HEK293 (cell line): Measurements from ENCODE around the gene TNNI3K.

ENCODE experiments used
- CTCF ChIA-PET: fragments of 350-600 bp; formaldehyde crosslinking; extraction: SDS; loops from one replicate; lab custom pipeline; 2021; ENCODE audit warnings: antibody characterized with exemption; lab: Yijun Ruan, JAX
- POLR2A ChIA-PET: fragments of 300-600 bp; formaldehyde crosslinking; extraction: SDS; loops from one replicate; lab custom pipeline; 2020; ENCODE audit warnings: antibody characterized with exemption, inconsistent platforms; lab: Yijun Ruan, JAX
- H3K27ac ChIP-seq: fragments of 200-500 bp; sonication (Bioruptor generic); 2 replicates; pipeline ENCODE4 v1.5.1; 2014; ENCODE audit warnings: low read depth, low read length, control low read depth, inconsistent platforms; ENCODE audit errors: extremely low read depth
- H3K36me3 ChIP-seq, 2 experiments: fragments of 200-500 bp in 1 of 2; sonication (Bioruptor generic) in 1 of 2; 1 replicate in 1 of 2; 2 replicates in 1 of 2; pipeline ENCODE4 v1.5.1; 2014 to 2017; ENCODE audit warnings: inconsistent platforms in 2 of 2, low read length in 2 of 2; ENCODE audit not compliant: control insufficient read depth in 2 of 2, insufficient read depth in 1 of 2
- H3K4me1 ChIP-seq: fragments of 200-500 bp; sonication (Bioruptor generic); 2 replicates; pipeline ENCODE4 v1.5.1; 2014; ENCODE audit warnings: mild to moderate bottlenecking, low read length, inconsistent platforms; ENCODE audit not compliant: control insufficient read depth, insufficient read depth
- H3K4me3 ChIP-seq: 2 replicates; pipeline ENCODE4 v1.5.1; 2011; ENCODE audit warnings: low read depth, mild to moderate bottlenecking, control low read depth, low read length, moderate library complexity
- H3K9me3 ChIP-seq: fragments of 200-500 bp; sonication (Bioruptor generic); 2 replicates; pipeline ENCODE4 v1.5.1; 2014; ENCODE audit warnings: low read depth, low read length, inconsistent platforms; ENCODE audit not compliant: control insufficient read depth, insufficient read depth
- KLF1 ChIP-seq: fragments of 450-650 bp; formaldehyde crosslinking; IDR thresholded peaks from 2 replicates; pipeline ENCODE4 v1.5.1; 2016; ENCODE audit warnings: missing biosample characterization, missing genetic modification characterization
- KLF10 ChIP-seq: fragments of 450-650 bp; IDR thresholded peaks from 2 replicates; pipeline ENCODE4 v1.5.1; 2018; ENCODE audit warnings: missing biosample characterization, mild to moderate bottlenecking, missing genetic modification characterization
- SP7 ChIP-seq: fragments of 450-650 bp; formaldehyde crosslinking; IDR thresholded peaks from 2 replicates; pipeline ENCODE4 v1.5.1; 2016; ENCODE audit warnings: missing biosample characterization, missing genetic modification characterization
- TRIM28 ChIP-seq: IDR thresholded peaks from 2 replicates; pipeline ENCODE4 v1.6.1; 2011; ENCODE audit warnings: low read length, control low read depth, borderline replicate concordance
- TSHZ1 ChIP-seq: fragments of 450-650 bp; formaldehyde crosslinking; IDR thresholded peaks from 2 replicates; pipeline ENCODE4 v1.5.1; 2016; ENCODE audit warnings: missing biosample characterization, missing genetic modification characterization, borderline replicate concordance
- ZBTB26 ChIP-seq: fragments of 450-650 bp; formaldehyde crosslinking; optimal IDR thresholded peaks from 2 replicates; pipeline ENCODE3; 2016; ENCODE audit warnings: missing biosample characterization, mild to moderate bottlenecking, missing genetic modification characterization
- ZBTB48 ChIP-seq: fragments of 450-650 bp; formaldehyde crosslinking; IDR thresholded peaks from 2 replicates; pipeline ENCODE4 v1.5.1; 2016; ENCODE audit warnings: missing biosample characterization, missing genetic modification characterization
- ZNF121 ChIP-seq: fragments of 450-650 bp; formaldehyde crosslinking; IDR thresholded peaks from 2 replicates; pipeline ENCODE4 v1.5.1; 2016; ENCODE audit warnings: missing biosample characterization, missing genetic modification characterization
- ZNF132 ChIP-seq: fragments of 450-650 bp; formaldehyde crosslinking; IDR thresholded peaks from 2 replicates; pipeline ENCODE4 v1.5.1; 2017; ENCODE audit warnings: missing biosample characterization, missing genetic modification characterization, borderline replicate concordance
- ZNF148 ChIP-seq: fragments of 450-650 bp; formaldehyde crosslinking; IDR thresholded peaks from 2 replicates; pipeline ENCODE4 v1.5.0; 2017; ENCODE audit warnings: missing biosample characterization, missing genetic modification characterization, borderline replicate concordance
- ZNF248 ChIP-seq: fragments of 450-650 bp; formaldehyde crosslinking; IDR thresholded peaks from 2 replicates; pipeline ENCODE4 v1.5.1; 2017; ENCODE audit warnings: missing biosample characterization, missing genetic modification characterization
- ZNF302 ChIP-seq: fragments of 450-650 bp; formaldehyde crosslinking; IDR thresholded peaks from 2 replicates; pipeline ENCODE4 v1.5.1; 2016; ENCODE audit warnings: missing biosample characterization, missing genetic modification characterization, low read depth
- ZNF341 ChIP-seq: fragments of 450-650 bp; formaldehyde crosslinking; IDR thresholded peaks from 2 replicates; pipeline ENCODE4; 2016; ENCODE audit warnings: low read depth, missing biosample characterization, missing genetic modification characterization
- ZNF37A ChIP-seq: fragments of 450-650 bp; IDR thresholded peaks from 2 replicates; pipeline ENCODE4 v1.5.1; 2018; ENCODE audit warnings: missing biosample characterization, missing genetic modification characterization
- ZNF423 ChIP-seq: fragments of 450-650 bp; formaldehyde crosslinking; IDR thresholded peaks from 2 replicates; pipeline ENCODE4 v1.5.1; 2016; ENCODE audit warnings: missing biosample characterization, missing genetic modification characterization
- ZNF701 ChIP-seq: fragments of 450-650 bp; formaldehyde crosslinking; IDR thresholded peaks from 2 replicates; pipeline ENCODE4 v1.5.1; 2016; ENCODE audit warnings: missing biosample characterization, missing genetic modification characterization
- ZNF747 ChIP-seq: fragments of 450-650 bp; formaldehyde crosslinking; IDR thresholded peaks from 2 replicates; pipeline ENCODE4 v1.5.1; 2016; ENCODE audit warnings: missing biosample characterization, missing genetic modification characterization
- ZSCAN16 ChIP-seq: fragments of 450-650 bp; formaldehyde crosslinking; IDR thresholded peaks from 2 replicates; pipeline ENCODE4 v1.5.1; 2016; ENCODE audit warnings: missing biosample characterization, missing genetic modification characterization

The TNNI3K gene

GRCh38 chr1:74583397-74583796 lies 348.2 kb downstream of the TNNI3K start:
- POLR2A ChIA-PET, result no interaction called here
- H3K4me1 ChIP-seq, result no peaks in the 10 kb centered on the region
- H3K9me3 ChIP-seq, result no peaks in the 10 kb centered on the region
- TF ChIP-seq ZNF37A (tag by site-specific recombination) (no peak), SP7 (no peak), ZSCAN16 (tag by site-specific recombination) (no peak)
- TF ChIP-seq, all 188 proteins: peak for 0
- Histone ChIP-seq H3K27ac (no peak overlapping the region), H3K36me3 (no peaks in the 10 kb centered on the region), H3K4me3 (no peak overlapping the region)
- CTCF ChIA-PET, result no interaction called here

- H3K27ac ChIP-seq, result no peak overlapping the region
- TF ChIP-seq ZBTB48 (no peak), TSHZ1 (tag by site-specific recombination) (no peak), ZBTB26 (no peak), ZNF121 (tag by site-specific recombination) (no peak), ZNF747 (tag by site-specific recombination) (no peak), ZNF423 (tag by site-specific recombination) (no peak), KLF1 (tag by site-specific recombination) (no peak), ZNF341 (tag by site-specific recombination) (no peak), ZNF302 (tag by site-specific recombination) (no peak), ZNF148 (tag by site-specific recombination) (no peak), ZNF701 (tag by site-specific recombination) (no peak), ZNF132 (no peak), KLF10 (no peak)
- CTCF ChIA-PET, result no interaction called here
- H3K9me3 ChIP-seq, result no peaks in the 10 kb centered on the region
- no peak overlapping the region for H3K4me3 ChIP-seq
- POLR2A ChIA-PET, result no interaction called here
- no peaks in the 10 kb centered on the region for H3K36me3 ChIP-seq
- H3K4me1 ChIP-seq, result no peaks in the 10 kb centered on the region
Observed at GRCh38 chr1:74584185-74584584, 349.0 kb downstream of the TNNI3K start.

GRCh38 chr1:74586253-74586897 lies 351.2 kb downstream of the TNNI3K start:
- TF ChIP-seq ZNF248 (tag by site-specific recombination), result no peak
- TF ChIP-seq TRIM28, result no peak
- Histone ChIP-seq H3K4me3 (no peak overlapping the region), H3K4me1 (no peaks in the 10 kb centered on the region), H3K27ac (no peak overlapping the region), H3K9me3 (no peaks in the 10 kb centered on the region), H3K36me3 (no peaks in the 10 kb centered on the region)
- POLR2A ChIA-PET, result no interaction called here
- CTCF ChIA-PET, result no interaction called here
